ENCODE data around the gene SMPD2.

SMPD2 gene

GRCh38 chr6:109447087-109447486 is 6.6 kb downstream of the SMPD2 start:
- no peak for DNase-seq (ENCODE audit: low spot score)

GRCh38 chr6:109447878-109448555 is 7.5 kb downstream of the SMPD2 start:
- no peak for DNase-seq (ENCODE audit: low spot score)

GRCh38 chr6:109448615-109449014 is 8.1 kb downstream of the SMPD2 start:
- DNase-seq (ENCODE audit: low spot score) = no peak

GRCh38 chr6:109449064-109449794 is 8.7 kb downstream of the SMPD2 start:
- no peak for DNase-seq (ENCODE audit: low spot score)

- no peak for DNase-seq (ENCODE audit: low spot score)
These were observed 9.5 kb downstream of the SMPD2 start for GRCh38 chr6:109449795-109450673.

- no peak for DNase-seq (ENCODE audit: low spot score)
These were observed 10.3 kb downstream of the SMPD2 start for GRCh38 chr6:109450801-109451200.

- DNase-seq (ENCODE audit: low spot score) = no peak
These were observed 10.9 kb downstream of the SMPD2 start for GRCh38 chr6:109451376-109451775.

GRCh38 chr6:109452181-109452580 is 11.7 kb downstream of the SMPD2 start:
- no peak for DNase-seq (ENCODE audit: low spot score)

- no peak for DNase-seq (ENCODE audit: low spot score)
These were observed 12.6 kb downstream of the SMPD2 start for GRCh38 chr6:109453156-109453555.

GRCh38 chr6:109453594-109454495 is 13.3 kb downstream of the SMPD2 start:
- no peak for DNase-seq (ENCODE audit: low spot score)

- no peak for DNase-seq (ENCODE audit: low spot score)
These were observed 14.2 kb downstream of the SMPD2 start for GRCh38 chr6:109454496-109455436.

- peak; percentile 77 for DNase-seq (ENCODE audit: low spot score)
These were observed 15.1 kb downstream of the SMPD2 start, which contains the start of gene MICAL1 for GRCh38 chr6:109455437-109456110. TSS of gene MICAL1 (minus strand) at chr6:109455772. CDS start at chr6:109454196, 1,576 bp downstream.

GRCh38 chr6:109456111-109456583 is 15.6 kb downstream of the SMPD2 start:
- no peak for DNase-seq (ENCODE audit: low spot score)

- DNase-seq (ENCODE audit: low spot score) = no peak
These were observed 16.4 kb downstream of the SMPD2 start for GRCh38 chr6:109456710-109457561.

GRCh38 chr6:109457562-109457996 is 17.1 kb downstream of the SMPD2 start:
- no peak for DNase-seq (ENCODE audit: low spot score)

- no peak for DNase-seq (ENCODE audit: low spot score)
These were observed 18.4 kb downstream of the SMPD2 start for GRCh38 chr6:109458774-109459531.

- no peak for DNase-seq (ENCODE audit: low spot score)
These were observed 19.8 kb downstream of the SMPD2 start for GRCh38 chr6:109460161-109460829.

All from HuH-7 (cell line).